IMR-90 (cell line): ENCODE data around the gene CPA3. TPM values are rescaled to one million over a fixed set of nuclear protein-coding genes. Genes with fewer than 3 reads are reported as not detected.

ENCODE experiments used
- ATAC-seq: fragments of 200-7000 bp; cut with Tn5 transposase; 2 replicates; pipeline ENCODE4 v1.9.1; 2020; ENCODE audit warnings: low read depth, mild to moderate bottlenecking, moderate library complexity
- BruUV-seq: library from RNA; stranded (reverse); fragments of 400-500 nt; replicated peaks from 2 replicates; lab custom pipeline; 2021; lab: Mats Ljungman, UMichigan
- CTCF ChIA-PET: fragments of 300-600 bp; formaldehyde crosslinking; extraction: SDS; loops from one replicate; lab custom pipeline; 2021; ENCODE audit warnings: antibody characterized with exemption; lab: Yijun Ruan, JAX
- POLR2A ChIA-PET: fragments of 300-600 bp; sonication (Branson Sonifier 250); formaldehyde crosslinking; loops from one replicate; lab custom pipeline; 2022; ENCODE audit warnings: antibody characterized with exemption; ENCODE audit not compliant: unreplicated experiment; lab: Charles Lee
- DNase-seq: peaks from one replicate; pipeline ENCODE4 v3.0.0; 2013
- H2AFZ ChIP-seq: replicated peaks from 2 replicates; pipeline ENCODE3; 2013; ENCODE audit warnings: low read length, mild to moderate bottlenecking; ENCODE audit not compliant: poor library complexity
- H2AK5ac ChIP-seq: 2 replicates; pipeline ENCODE4 v1.6.1; 2013; ENCODE audit warnings: low read depth, low read length, inconsistent platforms
- H2AK9ac ChIP-seq: replicated peaks from 2 replicates; pipeline ENCODE3; 2013; ENCODE audit warnings: mild to moderate bottlenecking, low read depth, low read length, moderate library complexity; ENCODE audit not compliant: poor library complexity
- H2BK120ac ChIP-seq: 2 replicates; pipeline ENCODE4 v1.6.1; 2013; ENCODE audit warnings: low read depth, low read length, inconsistent platforms
- H2BK15ac ChIP-seq: 3 replicates; pipeline ENCODE4 v1.6.1; 2013; ENCODE audit warnings: low read depth, low read length, inconsistent platforms
- H2BK20ac ChIP-seq: 2 replicates; pipeline ENCODE4 v1.6.1; 2013; ENCODE audit warnings: low read depth, mild to moderate bottlenecking, inconsistent platforms, low read length, moderate library complexity
- H2BK5ac ChIP-seq: 2 replicates; pipeline ENCODE4 v1.6.1; 2013; ENCODE audit warnings: mild to moderate bottlenecking, low read depth, low read length, inconsistent platforms; ENCODE audit not compliant: poor library complexity, severe bottlenecking
- H3K14ac ChIP-seq: replicated peaks from 2 replicates; pipeline ENCODE4 v1.6.1; 2013; ENCODE audit warnings: low read depth, low read length, inconsistent platforms
- H3K18ac ChIP-seq: 2 replicates; pipeline ENCODE4 v1.6.1; 2013; ENCODE audit warnings: low read depth, low read length, control low read depth
- H3K23ac ChIP-seq: 2 replicates; pipeline ENCODE4 v1.6.1; 2013; ENCODE audit warnings: low read depth, low read length, inconsistent platforms
- H3K27ac ChIP-seq: 2 replicates; pipeline ENCODE4 v1.5.1; 2013; ENCODE audit warnings: mild to moderate bottlenecking, control low read depth, low read length; ENCODE audit not compliant: insufficient read depth
- H3K27me3 ChIP-seq: 2 replicates; pipeline ENCODE4 v1.6.1; 2013; ENCODE audit warnings: low read length; ENCODE audit not compliant: control insufficient read depth, insufficient read depth
- H3K36me3 ChIP-seq: 2 replicates; pipeline ENCODE4 v1.6.1; 2013; ENCODE audit warnings: low read length, mixed read lengths; ENCODE audit not compliant: control insufficient read depth, insufficient read depth
- H3K4ac ChIP-seq: 2 replicates; pipeline ENCODE4 v1.6.1; 2013; ENCODE audit warnings: low read depth, low read length, inconsistent platforms
- H3K4me1 ChIP-seq: 2 replicates; pipeline ENCODE4 v1.6.1; 2013; ENCODE audit warnings: low read length, mixed read lengths; ENCODE audit not compliant: control insufficient read depth, insufficient read depth
- H3K4me2 ChIP-seq: 2 replicates; pipeline ENCODE4 v1.6.1; 2013; ENCODE audit warnings: low read depth, mild to moderate bottlenecking, control low read depth, low read length, moderate library complexity
- H3K4me3 ChIP-seq: 2 replicates; pipeline ENCODE4 v1.5.1; 2013; ENCODE audit warnings: low read depth, mild to moderate bottlenecking, control low read depth, low read length, moderate library complexity; ENCODE audit not compliant: insufficient read depth
- H3K56ac ChIP-seq: 2 replicates; pipeline ENCODE4 v1.6.1; 2013; ENCODE audit warnings: low read length, inconsistent platforms; ENCODE audit not compliant: insufficient read depth; ENCODE audit errors: extremely low read depth
- H3K79me1 ChIP-seq, 2 experiments: 2 replicates each; pipeline ENCODE4 v1.6.1; 2013; ENCODE audit warnings: low read length in 2 of 2, inconsistent platforms in 1 of 2, low read depth in 1 of 2
- H3K9ac ChIP-seq: 2 replicates; pipeline ENCODE4 v1.6.1; 2013; ENCODE audit warnings: low read depth, low read length, control low read depth
- H3K9me1 ChIP-seq: 2 replicates; pipeline ENCODE4 v1.6.1; 2013; ENCODE audit warnings: low read length, inconsistent platforms; ENCODE audit not compliant: insufficient read depth
- H3K9me3 ChIP-seq: 2 replicates; pipeline ENCODE4 v1.6.1; 2013; ENCODE audit warnings: low read length; ENCODE audit not compliant: control insufficient read depth, insufficient read depth
- H4K20me1 ChIP-seq: 2 replicates; pipeline ENCODE4 v1.6.1; 2013; ENCODE audit warnings: low read length, inconsistent platforms; ENCODE audit not compliant: insufficient read depth
- H4K5ac ChIP-seq: 2 replicates; pipeline ENCODE4 v1.6.1; 2013; ENCODE audit warnings: mild to moderate bottlenecking, low read depth, low read length, control low read depth
- H4K8ac ChIP-seq, 2 experiments: 2 replicates each; pipeline ENCODE4 v1.6.1; 2013; ENCODE audit warnings: low read depth in 2 of 2, low read length in 2 of 2, control low read depth in 1 of 2, inconsistent platforms in 1 of 2
- H4K91ac ChIP-seq: 2 replicates; pipeline ENCODE4 v1.6.1; 2013; ENCODE audit warnings: low read depth, low read length, inconsistent platforms; ENCODE audit not compliant: insufficient read depth
- BHLHE40 ChIP-seq: fragments of 150-350 bp; IDR thresholded peaks from 2 replicates; pipeline ENCODE4 v1.6.1; 2016; ENCODE audit warnings: mild to moderate bottlenecking, low read depth, low read length
- MAZ ChIP-seq: IDR thresholded peaks from 2 replicates; pipeline ENCODE4 v1.6.1; 2012; ENCODE audit warnings: low read depth, mild to moderate bottlenecking, low read length, improper control_type of control experiment, moderate library complexity, borderline replicate concordance
- NFE2L2 ChIP-seq: fragments of 150-350 bp; IDR thresholded peaks from 2 replicates; pipeline ENCODE4 v1.6.1; 2016; ENCODE audit warnings: low read depth, mild to moderate bottlenecking, low read length
- WGBS, 2 experiments: methylation state at CpG; one replicate each; pipeline versions ENCODE4 v1.1.5 to v1.1.7; 2013; ENCODE audit warnings: missing lambda C conversion rate in 2 of 2; ENCODE audit not compliant: insufficient read length in 1 of 2; ENCODE audit errors: extremely low coverage in 2 of 2; 5-methylcytosine and 5-hydroxymethylcytosine counted together
- dilution Hi-C: fragments of 300-500 bp; cut with HindIII; formaldehyde crosslinking; loops from one replicate; pipeline ENCODE4 v1.14.3; 2018; ENCODE audit warnings: low sequenced_read_pairs; ENCODE audit not compliant: unreplicated experiment
- in situ Hi-C: fragments of 300-500 bp; cut with MboI; formaldehyde crosslinking; loops from 3 replicates; pipeline ENCODE4 v1.14.3; 2019; ENCODE audit warnings: low sequenced_read_pairs, inconsistent platforms, mixed read lengths
- intact Hi-C: fragments of 100-400 bp; cut with micrococcal nuclease; formaldehyde crosslinking; loops from 2 replicates; pipeline ENCODE4 v1.10.0; 2022
- polyA plus RNA-seq, 3 experiments: library from polyadenylated mRNA; depleted of rRNA; stranded (reverse); fragments of >200 nt; gene quantifications; 2 replicates each; pipeline ENCODE4 v1.2.3, GENCODE V29; 2012; ENCODE audit warnings: low replicate concordance in 1 of 3
- total RNA-seq: library from RNA; depleted of rRNA; stranded (reverse); fragments of >200 nt; gene quantifications from 2 replicates; pipeline ENCODE4 v1.2.3, GENCODE V29; 2012

CPA3 gene
- total and polyA plus RNA-seq, 2 of the 4 experiments (the other 2 are of a cell fraction) = 0.07 TPM; not detected in 1

GRCh38 chr3:148863814-148864213, 1.3 kb upstream of the CPA3 start:
- H3K9ac ChIP-seq = no peak overlapping the region
- no peak overlapping the region for H2AFZ ChIP-seq
- no peaks in the 10 kb centered on the region for H3K36me3 ChIP-seq
- ChIA-PET CTCF (interaction anchor here (1.6 kb wide), 1 partner anchor 11 kb away, joined by 4 read pairs; no protein-coding TSS in a partner anchor), POLR2A (no interaction called here)
- dilution Hi-C loops = no loop called here
- no peak for ATAC-seq
- no peak overlapping the region for H3K4ac ChIP-seq
- peak overlapping the region; percentile 0; the same call in 1 of the 2 replicates for H4K91ac ChIP-seq
- H3K56ac ChIP-seq = no peak overlapping the region
- H3K14ac ChIP-seq = no peak overlapping the region
- H4K20me1 ChIP-seq = no peaks in the 10 kb centered on the region
- H3K9me3 ChIP-seq = no peaks in the 10 kb centered on the region
- no CpG with 5 or more reads among the region's 5 CpGs for WGBS, 2 experiments
- no peak overlapping the region for H2AK9ac ChIP-seq
- H3K27me3 ChIP-seq = peaks cover 3% of the 10 kb centered on the region; the same call in 1 of the 2 replicates
- no peak overlapping the region for H3K18ac ChIP-seq
- H3K23ac ChIP-seq = no peak overlapping the region
- H3K4me3 ChIP-seq = no peak overlapping the region
- no peak overlapping the region for H4K8ac ChIP-seq
- no peaks in the 10 kb centered on the region for H3K79me1 ChIP-seq
- no TSS peak for BruUV-seq
- H3K9me1 ChIP-seq = no peaks in the 10 kb centered on the region
- H3K27ac ChIP-seq = no peak overlapping the region
- no peaks in the 10 kb centered on the region for H3K4me1 ChIP-seq
- no peak overlapping the region for H2BK15ac ChIP-seq
- H2BK20ac ChIP-seq = 0 out of 2 replicates have a peak overlapping the region, but pooled peaks have one; percentile 20
- DNase-seq = no peak
- intact Hi-C loops = loop anchor here (10.0 kb wide), 1 partner anchor 559 kb away; no protein-coding TSS in a partner anchor
- H2BK120ac ChIP-seq = 0 out of 2 replicates have a peak overlapping the region, but pooled peaks have one; percentile 71
- no peak overlapping the region for H4K5ac ChIP-seq
- no peak for TF ChIP-seq BHLHE40
- TF ChIP-seq MAZ = no peak
- TF ChIP-seq NFE2L2 = no peak
- H3K4me2 ChIP-seq = no peak overlapping the region
- in situ Hi-C loops = loop anchor here (5.0 kb wide), 1 partner anchor 83 kb away; no protein-coding TSS in a partner anchor
- H2AK5ac ChIP-seq = no peak overlapping the region
- H2BK5ac ChIP-seq = no peak overlapping the region
